DND-41 (cell line): ENCODE measurements around the gene ZNF594.
"Not testable (repeated sequence)": the region's sequence is repeated elsewhere in the genome, so short reads cannot be mapped to it uniquely, and the experiment has no call there.

ENCODE experiments used
- ATAC-seq: fragments of 200-7000 bp; cut with Tn5 transposase; 3 replicates; pipeline ENCODE4 v1.9.1; 2021; ENCODE audit warnings: low read depth; ENCODE audit not compliant: insufficient read depth
- DNase-seq: peaks from one replicate; pipeline ENCODE4 v3.0.0-alpha.2; 2020
- H2AFZ ChIP-seq: 2 replicates; pipeline ENCODE4 v1.6.0; 2012; ENCODE audit warnings: low read depth, low read length
- H3K27ac ChIP-seq: 2 replicates; pipeline ENCODE4 v1.5.1; 2012; ENCODE audit warnings: low read length, inconsistent platforms
- H3K27me3 ChIP-seq: fragments of 200-600 bp; sonication (generic); 2 replicates; pipeline ENCODE4 v1.6.0; 2012; ENCODE audit warnings: low read length, mild to moderate bottlenecking, inconsistent platforms; ENCODE audit not compliant: insufficient read depth, poor library complexity
- H3K36me3 ChIP-seq: 2 replicates; pipeline ENCODE4 v1.5.1; 2012; ENCODE audit warnings: low read length, inconsistent platforms; ENCODE audit not compliant: insufficient read depth
- H3K4me1 ChIP-seq: 2 replicates; pipeline ENCODE4 v1.5.1; 2012; ENCODE audit warnings: mild to moderate bottlenecking, low read length; ENCODE audit not compliant: insufficient read depth
- H3K4me2 ChIP-seq: 2 replicates; pipeline ENCODE4 v1.6.0; 2012; ENCODE audit warnings: mild to moderate bottlenecking, moderate library complexity, low read length, inconsistent platforms; ENCODE audit not compliant: insufficient read depth
- H3K4me3 ChIP-seq, 2 experiments: fragments of 200-600 bp in 1 of 2; shearing (Covaris generic) in 1 of 2; 2 replicates each; pipeline ENCODE4 v1.5.1; 2012 to 2016; ENCODE audit warnings: inconsistent platforms in 2 of 2, low read length in 2 of 2, mild to moderate bottlenecking in 2 of 2, low read depth in 1 of 2, moderate library complexity in 1 of 2
- H3K79me2 ChIP-seq: 2 replicates; pipeline ENCODE4 v1.6.0; 2012; ENCODE audit warnings: low read length, inconsistent platforms; ENCODE audit not compliant: insufficient read depth
- H3K9ac ChIP-seq: 2 replicates; pipeline ENCODE4 v1.6.0; 2012; ENCODE audit warnings: low read depth, mild to moderate bottlenecking, inconsistent platforms, low read length, moderate library complexity
- H3K9me3 ChIP-seq: 2 replicates; pipeline ENCODE4 v1.5.1; 2012; ENCODE audit warnings: low read length, moderate library complexity, mild to moderate bottlenecking, inconsistent platforms; ENCODE audit not compliant: insufficient read depth, severe bottlenecking
- H4K20me1 ChIP-seq: 2 replicates; pipeline ENCODE4 v1.6.0; 2012; ENCODE audit warnings: low read length; ENCODE audit not compliant: insufficient read depth
- EZH2 ChIP-seq: IDR thresholded peaks from 3 replicates; pipeline ENCODE4 v1.6.1; 2012; ENCODE audit warnings: borderline replicate concordance, low read depth, mild to moderate bottlenecking, moderate library complexity, low read length, inconsistent platforms; ENCODE audit not compliant: severe bottlenecking
- TF ChIP-seq, protein P1 (sequence below): IDR thresholded peaks from 2 replicates; pipeline ENCODE4 v1.5.1; 2012; ENCODE audit warnings: borderline replicate concordance, low read length, moderate library complexity, mild to moderate bottlenecking; ENCODE audit not compliant: poor library complexity, severe bottlenecking; ENCODE audit errors: extremely low read depth

Gene ZNF594

GRCh38 chr17:5226940-5227878 is 35.5 kb upstream of the ZNF594 start:
- Histone ChIP-seq H3K9ac (no peak overlapping the region), H3K9me3 (no peaks in the 10 kb centered on the region), H3K4me3 (no peak overlapping the region), H3K36me3 (peaks cover 15% of the 10 kb centered on the region), H3K27me3 (no peaks in the 10 kb centered on the region), H3K27ac (no peak overlapping the region), H3K4me1 (no peaks in the 10 kb centered on the region), H2AFZ (no peak overlapping the region), H4K20me1 (no peaks in the 10 kb centered on the region), H3K79me2 (no peaks in the 10 kb centered on the region), H3K4me2 (no peak overlapping the region)
- ATAC-seq (no peak), DNase-seq (no peak)
- no peak for TF ChIP-seq EZH2
- TF ChIP-seq, protein P1, sequence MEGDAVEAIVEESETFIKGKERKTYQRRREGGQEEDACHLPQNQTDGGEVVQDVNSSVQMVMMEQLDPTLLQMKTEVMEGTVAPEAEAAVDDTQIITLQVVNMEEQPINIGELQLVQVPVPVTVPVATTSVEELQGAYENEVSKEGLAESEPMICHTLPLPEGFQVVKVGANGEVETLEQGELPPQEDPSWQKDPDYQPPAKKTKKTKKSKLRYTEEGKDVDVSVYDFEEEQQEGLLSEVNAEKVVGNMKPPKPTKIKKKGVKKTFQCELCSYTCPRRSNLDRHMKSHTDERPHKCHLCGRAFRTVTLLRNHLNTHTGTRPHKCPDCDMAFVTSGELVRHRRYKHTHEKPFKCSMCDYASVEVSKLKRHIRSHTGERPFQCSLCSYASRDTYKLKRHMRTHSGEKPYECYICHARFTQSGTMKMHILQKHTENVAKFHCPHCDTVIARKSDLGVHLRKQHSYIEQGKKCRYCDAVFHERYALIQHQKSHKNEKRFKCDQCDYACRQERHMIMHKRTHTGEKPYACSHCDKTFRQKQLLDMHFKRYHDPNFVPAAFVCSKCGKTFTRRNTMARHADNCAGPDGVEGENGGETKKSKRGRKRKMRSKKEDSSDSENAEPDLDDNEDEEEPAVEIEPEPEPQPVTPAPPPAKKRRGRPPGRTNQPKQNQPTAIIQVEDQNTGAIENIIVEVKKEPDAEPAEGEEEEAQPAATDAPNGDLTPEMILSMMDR: no peak

DNA sequence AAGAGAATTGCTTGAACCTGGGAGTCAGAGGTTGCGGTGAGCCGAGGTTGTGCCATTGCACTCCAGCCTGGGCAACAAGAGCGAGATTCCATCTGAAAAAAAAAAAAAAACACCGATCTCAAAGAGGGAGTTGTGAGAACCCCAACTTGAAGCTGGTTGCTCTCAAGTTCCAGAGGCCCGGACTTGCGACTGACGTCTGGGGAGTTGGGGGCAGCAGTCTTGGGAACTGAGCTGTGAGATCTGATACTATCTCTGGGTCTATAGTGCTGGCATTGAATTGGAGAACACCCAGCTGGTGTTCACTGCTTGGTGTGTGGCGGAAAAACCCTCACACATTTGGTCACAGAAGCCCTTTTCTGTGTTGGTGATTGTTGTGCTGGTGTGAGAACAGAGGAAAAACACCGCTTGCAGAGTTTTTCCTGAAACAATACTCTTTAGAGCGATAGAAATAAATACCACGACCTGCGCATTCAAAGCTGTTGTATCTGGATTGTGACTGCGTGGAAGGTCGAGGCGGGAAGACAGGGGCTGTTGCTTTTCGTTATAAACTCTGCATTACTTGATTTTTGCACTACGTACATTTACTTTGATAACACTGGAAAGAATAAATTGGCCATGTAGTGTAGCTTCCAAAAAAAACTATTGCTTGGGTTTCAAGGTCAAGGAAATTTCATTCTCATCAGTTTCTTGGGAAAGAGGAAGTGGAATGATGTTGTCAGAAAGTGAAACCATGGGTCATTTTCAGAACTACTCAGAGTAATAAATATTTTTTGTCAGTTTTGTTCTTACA is 34.2 kb upstream of the ZNF594 start:
- H3K4me1 ChIP-seq: no peaks in the 10 kb centered on the region
- H3K4me2 ChIP-seq: no peak overlapping the region
- no peaks in the 10 kb centered on the region for H3K9me3 ChIP-seq
- no peak overlapping the region for H3K27ac ChIP-seq
- no peak for ATAC-seq
- no peak for DNase-seq
- no peaks in the 10 kb centered on the region for H3K27me3 ChIP-seq
- no peaks in the 10 kb centered on the region for H4K20me1 ChIP-seq
- no peak overlapping the region for H2AFZ ChIP-seq
- no peak overlapping the region for H3K9ac ChIP-seq
- TF ChIP-seq EZH2: no peak
- TF ChIP-seq, protein P1: no peak
- H3K4me3 ChIP-seq: no peak overlapping the region
- H3K36me3 ChIP-seq: peaks cover 15% of the 10 kb centered on the region
- no peaks in the 10 kb centered on the region for H3K79me2 ChIP-seq

DNA sequence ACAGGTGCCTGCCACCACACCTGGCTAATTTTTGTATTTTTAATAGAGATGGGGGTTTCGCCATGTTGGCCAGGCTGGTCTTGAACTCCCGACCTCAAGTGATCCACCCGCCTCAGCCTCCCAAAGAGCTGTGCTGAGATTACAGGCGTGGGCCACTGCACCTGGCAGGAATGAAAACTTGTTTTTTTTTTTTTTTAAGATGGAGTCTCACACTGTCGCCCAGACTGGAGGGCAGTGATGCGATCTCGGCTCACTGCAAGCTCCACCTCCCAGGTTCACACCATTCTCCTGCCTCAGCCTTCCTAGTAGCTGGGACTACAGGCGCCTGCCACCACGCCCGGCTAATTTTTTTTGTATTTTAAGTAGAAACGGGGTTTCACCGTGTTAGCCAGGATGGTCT is 30.2 kb upstream of the ZNF594 start:
- H4K20me1 ChIP-seq, H3K9me3 ChIP-seq, H3K9ac ChIP-seq, H3K36me3 ChIP-seq, H3K4me1 ChIP-seq, H3K4me2 ChIP-seq, H3K27me3 ChIP-seq, DNase-seq, H2AFZ ChIP-seq, H3K79me2 ChIP-seq, ATAC-seq, H3K27ac ChIP-seq, H3K4me3 ChIP-seq: not testable (repeated sequence)

DNA sequence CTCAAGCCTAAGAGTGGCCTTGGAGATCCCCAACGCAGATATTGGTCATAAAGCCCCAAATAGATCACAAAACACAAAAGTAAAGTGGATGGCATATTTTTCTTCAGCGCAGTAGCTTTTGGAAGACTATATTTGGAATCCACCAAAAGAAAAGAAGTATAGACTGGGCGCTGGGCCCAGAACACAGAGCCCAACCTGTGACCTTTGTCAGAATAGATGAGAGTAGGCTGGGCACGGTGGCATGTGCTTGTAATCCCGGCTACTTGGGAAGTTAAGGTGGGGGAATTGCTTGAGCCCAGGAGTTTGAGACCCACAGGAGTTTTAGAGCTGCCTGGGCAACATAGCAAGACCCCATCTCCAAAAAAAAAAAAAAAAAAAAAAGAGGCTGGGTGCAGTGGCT is 28.4 kb upstream of the ZNF594 start:
- no peaks in the 10 kb centered on the region for H3K9me3 ChIP-seq
- DNase-seq: no peak
- no peak overlapping the region for H3K9ac ChIP-seq
- H3K4me3 ChIP-seq: no peak overlapping the region
- H3K4me1 ChIP-seq: no peaks in the 10 kb centered on the region
- no peak for ATAC-seq
- H3K4me2 ChIP-seq: no peak overlapping the region
- H3K27me3 ChIP-seq: no peaks in the 10 kb centered on the region
- H4K20me1 ChIP-seq: no peaks in the 10 kb centered on the region
- H2AFZ ChIP-seq: no peak overlapping the region
- no peaks in the 10 kb centered on the region for H3K79me2 ChIP-seq
- H3K27ac ChIP-seq: no peak overlapping the region
- peaks cover 11% of the 10 kb centered on the region for H3K36me3 ChIP-seq
- TF ChIP-seq, protein P1: no peak
- TF ChIP-seq EZH2: no peak
